SK-N-SH (cell line): ENCODE data around the gene FOXL1. TPM values are rescaled to one million over a fixed set of nuclear protein-coding genes. Genes with fewer than 3 reads are reported as not detected.

Experiments
- CTCF ChIA-PET: fragments of 300-600, 350-600 bp; formaldehyde crosslinking; extraction: SDS; loops from one replicate; lab custom pipeline; 2021; lab: Yijun Ruan, JAX
- POLR2A ChIA-PET: fragments of 350-600 bp; sonication (Branson Sonifier 250); formaldehyde crosslinking; extraction: SDS; loops from one replicate; lab custom pipeline; 2020; ENCODE audit warnings: antibody characterized with exemption, inconsistent platforms; lab: Yijun Ruan, JAX
- DNase-seq: peaks from one replicate; pipeline ENCODE4 v3.0.0; 2012
- H2AFZ ChIP-seq: fragments of 200-600 bp; sonication (generic); 2 replicates; pipeline ENCODE4 v1.8.1; 2016; ENCODE audit warnings: antibody characterized with exemption, mild to moderate bottlenecking, low read depth
- H3F3A ChIP-seq: fragments of 200-600 bp; sonication (generic); replicated peaks from 2 replicates; pipeline ENCODE3; 2016; ENCODE audit warnings: antibody characterized with exemption, mild to moderate bottlenecking; ENCODE audit not compliant: insufficient read depth
- H3K27ac ChIP-seq, 2 experiments: fragments of 200-500 bp in 1 of 2; fragments of 200-600 bp in 1 of 2; sonication (Bioruptor generic) in 1 of 2; sonication (generic), shearing (Covaris generic) in 1 of 2; 2 replicates each; pipeline versions ENCODE4 v1.5.1 to v1.6.1; 2014 to 2016; ENCODE audit warnings: low read depth in 2 of 2, inconsistent platforms in 1 of 2, low read length in 1 of 2, mild to moderate bottlenecking in 1 of 2, mixed read lengths in 1 of 2
- H3K27me3 ChIP-seq: fragments of 200-600 bp; sonication (generic), shearing (Covaris generic); 2 replicates; pipeline ENCODE4 v1.6.1; 2016; ENCODE audit warnings: mixed run types; ENCODE audit not compliant: insufficient read depth
- H3K36me3 ChIP-seq, 2 experiments: fragments of 200-500 bp in 1 of 2; fragments of 200-600 bp in 1 of 2; sonication (Bioruptor generic) in 1 of 2; sonication (generic) in 1 of 2; replicated peaks in 1 of 2; 2 replicates each; pipeline versions ENCODE3 to v1.5.1; 2014 to 2016; ENCODE audit warnings: low read length in 1 of 2, mild to moderate bottlenecking in 1 of 2; ENCODE audit not compliant: insufficient read depth in 2 of 2, control insufficient read depth in 1 of 2
- H3K4me1 ChIP-seq, 2 experiments: fragments of 200-500 bp in 1 of 2; fragments of 200-600 bp in 1 of 2; sonication (Bioruptor generic) in 1 of 2; sonication (generic), shearing (Covaris generic) in 1 of 2; 2 replicates each; pipeline versions ENCODE4 v1.5.1 to v1.6.1; 2014 to 2016; ENCODE audit warnings: low read depth in 1 of 2, low read length in 1 of 2, mixed run types in 1 of 2; ENCODE audit not compliant: insufficient read depth in 2 of 2, control insufficient read depth in 1 of 2
- H3K4me2 ChIP-seq: fragments of 200-600 bp; sonication (generic), shearing (Covaris generic); 2 replicates; pipeline ENCODE4 v1.6.1; 2017; ENCODE audit warnings: mixed run types
- H3K4me3 ChIP-seq, 2 experiments: fragments of 200-500 bp in 1 of 2; fragments of 200-600 bp in 1 of 2; sonication (Bioruptor generic) in 1 of 2; sonication (generic), shearing (Covaris generic) in 1 of 2; 2 replicates each; pipeline versions ENCODE4 v1.5.1 to v1.8.1; 2014 to 2016; ENCODE audit warnings: low read depth in 2 of 2, inconsistent platforms in 1 of 2, low read length in 1 of 2, mild to moderate bottlenecking in 1 of 2, mixed read lengths in 1 of 2, moderate library complexity in 1 of 2
- H3K79me2 ChIP-seq: fragments of 200-600 bp; sonication (generic); 2 replicates; pipeline ENCODE4 v1.8.1; 2017; ENCODE audit warnings: mild to moderate bottlenecking; ENCODE audit not compliant: insufficient read depth
- H3K9ac ChIP-seq: fragments of 200-600 bp; sonication (generic); 2 replicates; pipeline ENCODE4 v1.6.1; 2017; ENCODE audit warnings: mixed run types
- H3K9me2 ChIP-seq: fragments of 200-600 bp; sonication (generic); 2 replicates; pipeline ENCODE4 v1.6.1; 2017; ENCODE audit warnings: mixed run types
- H3K9me3 ChIP-seq: fragments of 200-600 bp; sonication (generic); 2 replicates; pipeline ENCODE4 v1.6.1; 2017; ENCODE audit warnings: mixed run types, mild to moderate bottlenecking, moderate library complexity
- H4K20me1 ChIP-seq: fragments of 200-600 bp; sonication (generic); 2 replicates; pipeline ENCODE4 v1.6.1; 2017; ENCODE audit warnings: mild to moderate bottlenecking, mixed run types; ENCODE audit not compliant: insufficient read depth
- ELF1 ChIP-seq: IDR thresholded peaks from 2 replicates; pipeline ENCODE4 v1.4.0; 2012
- EZH2phosphoT487 ChIP-seq: fragments of 200-600 bp; sonication (generic); IDR thresholded peaks from 2 replicates; pipeline ENCODE4 v1.6.1; 2017; ENCODE audit warnings: low read depth, mixed run types, mild to moderate bottlenecking, antibody characterized with exemption, moderate library complexity, borderline replicate concordance
- FOSL2 ChIP-seq: IDR thresholded peaks from 2 replicates; pipeline ENCODE4 v1.4.0; 2012; ENCODE audit warnings: low read depth, mild to moderate bottlenecking, moderate library complexity, borderline replicate concordance
- FOXJ3 ChIP-seq: sonication (generic); formaldehyde crosslinking; IDR thresholded peaks from 2 replicates; pipeline ENCODE4 v1.5.1; 2020; ENCODE audit warnings: mild to moderate bottlenecking, missing genetic modification reagents
- GABPA ChIP-seq: IDR thresholded peaks from 2 replicates; pipeline ENCODE4 v1.4.0; 2012; ENCODE audit warnings: low read depth, mild to moderate bottlenecking
- JUND ChIP-seq: IDR thresholded peaks from 2 replicates; pipeline ENCODE4 v1.4.0; 2012
- MAX ChIP-seq: IDR thresholded peaks from 2 replicates; pipeline ENCODE4 v1.4.0; 2012; ENCODE audit warnings: low read depth
- MEF2A ChIP-seq: IDR thresholded peaks from 2 replicates; pipeline ENCODE4 v1.4.0; 2012; ENCODE audit warnings: low read depth, borderline replicate concordance
- NFIC ChIP-seq: IDR thresholded peaks from 2 replicates; pipeline ENCODE4 v1.4.0; 2012; ENCODE audit warnings: borderline replicate concordance
- NRF1 ChIP-seq: IDR thresholded peaks from 2 replicates; pipeline ENCODE4 v1.6.1; 2012; ENCODE audit warnings: low read depth, mild to moderate bottlenecking, low read length
- RAD21 ChIP-seq: IDR thresholded peaks from 2 replicates; pipeline ENCODE4 v1.6.1; 2012; ENCODE audit warnings: mild to moderate bottlenecking, low read length
- TAF1 ChIP-seq: IDR thresholded peaks from 2 replicates; pipeline ENCODE4 v1.6.1; 2012; ENCODE audit warnings: low read depth, mild to moderate bottlenecking, low read length, moderate library complexity, borderline replicate concordance
- TEAD4 ChIP-seq: IDR thresholded peaks from 2 replicates; pipeline ENCODE4 v1.4.0; 2012; ENCODE audit warnings: mild to moderate bottlenecking, borderline replicate concordance; ENCODE audit not compliant: insufficient read depth
- USF1 ChIP-seq: IDR thresholded peaks from 2 replicates; pipeline ENCODE4 v1.4.0; 2012; ENCODE audit warnings: low read depth, borderline replicate concordance
- WGBS: methylation state at CpG from one replicate; pipeline ENCODE4 v1.1.6; 2017; ENCODE audit warnings: low lambda C conversion rate; 5-methylcytosine and 5-hydroxymethylcytosine counted together
- polyA plus RNA-seq, 3 experiments: library from polyadenylated mRNA; depleted of rRNA; stranded (reverse); fragments of >200 nt; gene quantifications; 2 replicates each; pipeline ENCODE4 v1.2.3, GENCODE V29; 2012
- TF ChIP-seq, protein P1 (sequence below): fragments of 150-350 bp; IDR thresholded peaks from 2 replicates; pipeline ENCODE4 v1.6.1; 2017; ENCODE audit warnings: antibody characterized with exemption, low read length, low read depth, borderline replicate concordance
- TF ChIP-seq, protein P2 (sequence below): IDR thresholded peaks from 2 replicates; pipeline ENCODE4; 2012
- TF ChIP-seq, protein P3 (sequence below): IDR thresholded peaks from 2 replicates; pipeline ENCODE4 v1.6.1; 2012; ENCODE audit warnings: mild to moderate bottlenecking, low read depth, low read length, moderate library complexity

Gene FOXL1
- 2.5 and 2.8 TPM in 2 replicates for polyA plus RNA-seq (2012; rRNA removed)
- polyA plus RNA-seq (2012; cell fraction: cytosol; rRNA removed), result 1.7 and 2.3 TPM in 2 replicates
- 5.7 and 15.3 TPM in 2 replicates for polyA plus RNA-seq (2012; cell fraction: nucleus; rRNA removed)

GRCh38 chr16:86578061-86578599 is at the start of gene FOXL1:
TSS of gene FOXL1 (plus strand) at chr16:86578549. CDS start at chr16:86578724, 175 bp downstream.
- Histone ChIP-seq H3F3A (peaks cover 50% of the 10 kb centered on the region), H3K4me3 (peak within 1 kb of the TSS in 1 of 2 experiments; percentile 73; a peak in 3 of 4 replicates), H3K27ac (peak within 1 kb of the TSS in 1 of 2 experiments; percentile 96; a peak in 2 of 4 replicates), H2AFZ (no peak within 1 kb of the TSS), H3K4me1 (peaks cover 0 to 25% of the 10 kb centered on the region in 2 experiments; a peak in 2 of 4 replicates), H3K36me3 (no peaks in the 10 kb centered on the region), H3K4me2 (peak within 1 kb of the TSS; percentile 92), H3K9me2 (no peaks in the 10 kb centered on the region), H3K9me3 (no peaks in the 10 kb centered on the region), H4K20me1 (no peaks in the 10 kb centered on the region), H3K79me2 (peaks cover 90% of the 10 kb centered on the region), H3K27me3 (no peaks in the 10 kb centered on the region), H3K9ac (peak within 1 kb of the TSS; percentile 83)
- no peak for DNase-seq
- 62% methylated on average over 13 of the region's 13 CpGs for WGBS
- no peak for TF ChIP-seq NRF1
- TF ChIP-seq, protein P1, sequence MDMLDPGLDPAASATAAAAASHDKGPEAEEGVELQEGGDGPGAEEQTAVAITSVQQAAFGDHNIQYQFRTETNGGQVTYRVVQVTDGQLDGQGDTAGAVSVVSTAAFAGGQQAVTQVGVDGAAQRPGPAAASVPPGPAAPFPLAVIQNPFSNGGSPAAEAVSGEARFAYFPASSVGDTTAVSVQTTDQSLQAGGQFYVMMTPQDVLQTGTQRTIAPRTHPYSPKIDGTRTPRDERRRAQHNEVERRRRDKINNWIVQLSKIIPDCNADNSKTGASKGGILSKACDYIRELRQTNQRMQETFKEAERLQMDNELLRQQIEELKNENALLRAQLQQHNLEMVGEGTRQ, result no peak
- no peak for TF ChIP-seq NFIC
- TF ChIP-seq TEAD4, result no peak
- no peak for TF ChIP-seq USF1
- no peak for TF ChIP-seq ELF1
- no peak for TF ChIP-seq JUND
- TF ChIP-seq, protein P2, sequence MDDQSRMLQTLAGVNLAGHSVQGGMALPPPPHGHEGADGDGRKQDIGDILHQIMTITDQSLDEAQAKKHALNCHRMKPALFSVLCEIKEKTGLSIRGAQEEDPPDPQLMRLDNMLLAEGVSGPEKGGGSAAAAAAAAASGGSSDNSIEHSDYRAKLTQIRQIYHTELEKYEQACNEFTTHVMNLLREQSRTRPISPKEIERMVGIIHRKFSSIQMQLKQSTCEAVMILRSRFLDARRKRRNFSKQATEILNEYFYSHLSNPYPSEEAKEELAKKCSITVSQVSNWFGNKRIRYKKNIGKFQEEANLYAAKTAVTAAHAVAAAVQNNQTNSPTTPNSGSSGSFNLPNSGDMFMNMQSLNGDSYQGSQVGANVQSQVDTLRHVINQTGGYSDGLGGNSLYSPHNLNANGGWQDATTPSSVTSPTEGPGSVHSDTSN, result no peak
- no peak for TF ChIP-seq MEF2A
- no peak for TF ChIP-seq FOXJ3 (CRISPR knock-in tag)
- no peak for TF ChIP-seq RAD21
- TF ChIP-seq EZH2phosphoT487, result no peak
- no peak for TF ChIP-seq GABPA
- no peak for TF ChIP-seq TAF1
- ChIA-PET POLR2A (no interaction called here), CTCF (interaction anchor here (1.0 to 1.2 kb wide), 2 partner anchors 14 to 485 kb away, joined by 3 read pairs; no protein-coding TSS in a partner anchor)

- no peaks in the 10 kb centered on the region for H3K9me2 ChIP-seq
- no peaks in the 10 kb centered on the region for H3F3A ChIP-seq
- H4K20me1 ChIP-seq, result no peaks in the 10 kb centered on the region
- POLR2A ChIA-PET, result no interaction called here
- WGBS, result 70% methylated on average over 8 of the region's 8 CpGs
- H3K9me3 ChIP-seq, result no peaks in the 10 kb centered on the region
- no peak overlapping the region for H3K4me2 ChIP-seq
- TF ChIP-seq RAD21 (no peak), FOSL2 (peak; percentile 28; the same call in 1 of the 2 replicates), MAX (peak; percentile 25; the same call in 1 of the 2 replicates)
- TF ChIP-seq, protein P3, sequence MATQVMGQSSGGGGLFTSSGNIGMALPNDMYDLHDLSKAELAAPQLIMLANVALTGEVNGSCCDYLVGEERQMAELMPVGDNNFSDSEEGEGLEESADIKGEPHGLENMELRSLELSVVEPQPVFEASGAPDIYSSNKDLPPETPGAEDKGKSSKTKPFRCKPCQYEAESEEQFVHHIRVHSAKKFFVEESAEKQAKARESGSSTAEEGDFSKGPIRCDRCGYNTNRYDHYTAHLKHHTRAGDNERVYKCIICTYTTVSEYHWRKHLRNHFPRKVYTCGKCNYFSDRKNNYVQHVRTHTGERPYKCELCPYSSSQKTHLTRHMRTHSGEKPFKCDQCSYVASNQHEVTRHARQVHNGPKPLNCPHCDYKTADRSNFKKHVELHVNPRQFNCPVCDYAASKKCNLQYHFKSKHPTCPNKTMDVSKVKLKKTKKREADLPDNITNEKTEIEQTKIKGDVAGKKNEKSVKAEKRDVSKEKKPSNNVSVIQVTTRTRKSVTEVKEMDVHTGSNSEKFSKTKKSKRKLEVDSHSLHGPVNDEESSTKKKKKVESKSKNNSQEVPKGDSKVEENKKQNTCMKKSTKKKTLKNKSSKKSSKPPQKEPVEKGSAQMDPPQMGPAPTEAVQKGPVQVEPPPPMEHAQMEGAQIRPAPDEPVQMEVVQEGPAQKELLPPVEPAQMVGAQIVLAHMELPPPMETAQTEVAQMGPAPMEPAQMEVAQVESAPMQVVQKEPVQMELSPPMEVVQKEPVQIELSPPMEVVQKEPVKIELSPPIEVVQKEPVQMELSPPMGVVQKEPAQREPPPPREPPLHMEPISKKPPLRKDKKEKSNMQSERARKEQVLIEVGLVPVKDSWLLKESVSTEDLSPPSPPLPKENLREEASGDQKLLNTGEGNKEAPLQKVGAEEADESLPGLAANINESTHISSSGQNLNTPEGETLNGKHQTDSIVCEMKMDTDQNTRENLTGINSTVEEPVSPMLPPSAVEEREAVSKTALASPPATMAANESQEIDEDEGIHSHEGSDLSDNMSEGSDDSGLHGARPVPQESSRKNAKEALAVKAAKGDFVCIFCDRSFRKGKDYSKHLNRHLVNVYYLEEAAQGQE, result peak; percentile 16; the same call in 1 of the 2 replicates
- CTCF ChIA-PET, result interaction anchor here (4.9 kb wide), 1 partner anchor 11 kb away, joined by 37 read pairs; no protein-coding TSS in a partner anchor
- H3K36me3 ChIP-seq, result peaks cover 0 to 2% of the 10 kb centered on the region in 2 experiments
- no peak overlapping the region for H3K9ac ChIP-seq
- DNase-seq, result no peak
- H3K4me1 ChIP-seq, result no peaks in the 10 kb centered on the region
- no peak overlapping the region for H3K27ac ChIP-seq
- H3K4me3 ChIP-seq, result no peak overlapping the region
- no peaks in the 10 kb centered on the region for H3K79me2 ChIP-seq
- H3K27me3 ChIP-seq, result peaks cover 6% of the 10 kb centered on the region; the same call in 1 of the 2 replicates
- H2AFZ ChIP-seq, result no peak overlapping the region
These were observed 49.2 kb upstream of the FOXL1 start for GRCh38 chr16:86529160-86529559.
